ENCODE measurements around the gene OSTF1.

Gene OSTF1

GRCh38 chr9:75086541-75087288 lies 1.6 kb upstream of the OSTF1 start:
- DNase-seq, result no peak

GRCh38 chr9:75087289-75087823 lies 958 bp upstream of the OSTF1 start:
- DNase-seq, result peak; percentile 42

GRCh38 chr9:75088646-75089372 lies 495 bp downstream of the OSTF1 start:
- DNase-seq, result peak; percentile 41

GRCh38 chr9:75089373-75089766 lies 1.1 kb downstream of the OSTF1 start:
- no peak for DNase-seq

- no peak for DNase-seq
These were observed 2.3 kb downstream of the OSTF1 start for GRCh38 chr9:75090579-75090978.

- DNase-seq, result no peak
These were observed 4.5 kb downstream of the OSTF1 start for GRCh38 chr9:75092766-75093165.

GRCh38 chr9:75096796-75097195 lies 8.5 kb downstream of the OSTF1 start:
- no peak for DNase-seq

GRCh38 chr9:75101004-75101588 lies 12.8 kb downstream of the OSTF1 start:
- no peak for DNase-seq

- DNase-seq, result no peak
These were observed 14.0 kb downstream of the OSTF1 start for GRCh38 chr9:75102177-75102790.

GRCh38 chr9:75104607-75105006 lies 16.3 kb downstream of the OSTF1 start:
- no peak for DNase-seq

GRCh38 chr9:75105019-75105540 lies 16.8 kb downstream of the OSTF1 start:
- no peak for DNase-seq

GRCh38 chr9:75105841-75106240 lies 17.5 kb downstream of the OSTF1 start:
- DNase-seq, result no peak

- no peak for DNase-seq
These were observed 18.5 kb downstream of the OSTF1 start for GRCh38 chr9:75106857-75107256.

GRCh38 chr9:75108571-75108970 lies 20.3 kb downstream of the OSTF1 start:
- DNase-seq, result peak; percentile 38

- no peak for DNase-seq
These were observed 21.0 kb downstream of the OSTF1 start for GRCh38 chr9:75109210-75109839.

- no peak for DNase-seq
These were observed 22.8 kb downstream of the OSTF1 start for GRCh38 chr9:75111019-75111622.

- no peak for DNase-seq
These were observed 24.5 kb downstream of the OSTF1 start for GRCh38 chr9:75112789-75113188.

GRCh38 chr9:75116306-75116705 lies 28.0 kb downstream of the OSTF1 start:
- no peak for DNase-seq

GRCh38 chr9:75117564-75117963 lies 29.2 kb downstream of the OSTF1 start:
- no peak for DNase-seq

- no peak for DNase-seq
These were observed 32.4 kb downstream of the OSTF1 start for GRCh38 chr9:75120686-75121085.

- DNase-seq, result no peak
These were observed 33.7 kb downstream of the OSTF1 start for GRCh38 chr9:75121914-75122558.

- DNase-seq, result no peak
These were observed 35.4 kb downstream of the OSTF1 start for GRCh38 chr9:75123696-75124095.
